ENCODE measurements around the gene MS4A7.
"Not testable (repeated sequence)": the region's sequence is repeated elsewhere in the genome, so short reads cannot be mapped to it uniquely, and the experiment has no call there.

The MS4A7 gene

GRCh38 chr11:60348116-60348515, 30.2 kb upstream of the MS4A7 start:
- Histone ChIP-seq H3K79me2 (ENCODE audit: control insufficient read depth, insufficient read depth, low read length, unreplicated experiment) (no peaks in the 10 kb centered on the region), H3K4me3 (ENCODE audit: low read depth, low read length) (no peak overlapping the region), H3K4me1 (ENCODE audit: control insufficient read depth, insufficient read depth, low read length, unreplicated experiment) (no peaks in the 10 kb centered on the region), H3K27me3 (ENCODE audit: insufficient read depth, low read length) (no peaks in the 10 kb centered on the region), H3K27ac (ENCODE audit: low read depth, low read length) (no peak overlapping the region), H2AFZ (ENCODE audit: low read length, unreplicated experiment) (no peak overlapping the region), H3K36me3 (ENCODE audit: insufficient read depth, low read length) (no peaks in the 10 kb centered on the region)

GRCh38 chr11:60349990-60350389, 28.3 kb upstream of the MS4A7 start:
- Histone ChIP-seq H3K4me1 (ENCODE audit: control insufficient read depth, insufficient read depth, low read length, unreplicated experiment) (no peaks in the 10 kb centered on the region), H2AFZ (ENCODE audit: low read length, unreplicated experiment) (no peak overlapping the region), H3K27ac (ENCODE audit: low read depth, low read length) (no peak overlapping the region), H3K4me3 (ENCODE audit: low read depth, low read length) (no peak overlapping the region), H3K36me3 (ENCODE audit: insufficient read depth, low read length) (no peaks in the 10 kb centered on the region), H3K27me3 (ENCODE audit: insufficient read depth, low read length) (no peaks in the 10 kb centered on the region), H3K79me2 (ENCODE audit: control insufficient read depth, insufficient read depth, low read length, unreplicated experiment) (no peaks in the 10 kb centered on the region)

- no peak overlapping the region for H3K4me3 ChIP-seq (ENCODE audit: low read depth, low read length)
- no peaks in the 10 kb centered on the region for H3K79me2 ChIP-seq (ENCODE audit: control insufficient read depth, insufficient read depth, low read length, unreplicated experiment)
- no peaks in the 10 kb centered on the region for H3K27me3 ChIP-seq (ENCODE audit: insufficient read depth, low read length)
- H2AFZ ChIP-seq (ENCODE audit: low read length, unreplicated experiment): no peak overlapping the region
- no peaks in the 10 kb centered on the region for H3K36me3 ChIP-seq (ENCODE audit: insufficient read depth, low read length)
- no peak overlapping the region for H3K27ac ChIP-seq (ENCODE audit: low read depth, low read length)
- H3K4me1 ChIP-seq (ENCODE audit: control insufficient read depth, insufficient read depth, low read length, unreplicated experiment): no peaks in the 10 kb centered on the region
These were observed 20.6 kb upstream of the MS4A7 start for GRCh38 chr11:60357771-60358170.

DNA sequence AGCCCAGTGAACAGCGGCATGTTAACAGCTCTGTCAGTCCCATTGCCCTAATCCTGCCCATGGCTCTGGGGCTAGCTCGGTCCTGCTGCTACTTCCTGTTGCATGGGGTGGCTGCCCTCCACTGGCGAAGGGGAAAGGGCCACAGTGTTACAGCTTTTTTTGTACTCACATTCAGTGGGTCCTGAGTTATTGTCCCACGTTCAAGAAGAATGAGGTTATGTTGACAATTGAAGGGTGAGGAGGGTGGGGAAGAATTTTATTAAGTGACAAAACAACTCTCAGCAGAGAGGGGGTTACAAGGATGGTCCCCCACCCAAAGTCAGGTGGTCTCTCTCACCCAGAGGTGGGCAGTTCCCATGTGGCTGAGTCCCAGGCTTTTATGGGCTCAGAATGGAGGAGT, 17.7 kb upstream of the MS4A7 start:
- Histone ChIP-seq H3K27ac (ENCODE audit: low read depth, low read length) (no peak overlapping the region), H3K79me2 (ENCODE audit: control insufficient read depth, insufficient read depth, low read length, unreplicated experiment) (no peaks in the 10 kb centered on the region), H3K4me1 (ENCODE audit: control insufficient read depth, insufficient read depth, low read length, unreplicated experiment) (no peaks in the 10 kb centered on the region), H3K36me3 (ENCODE audit: insufficient read depth, low read length) (no peaks in the 10 kb centered on the region), H2AFZ (ENCODE audit: low read length, unreplicated experiment) (no peak overlapping the region), H3K4me3 (ENCODE audit: low read depth, low read length) (no peak overlapping the region), H3K27me3 (ENCODE audit: insufficient read depth, low read length) (peaks cover 2% of the 10 kb centered on the region; the same call in 1 of the 2 replicates)

DNA sequence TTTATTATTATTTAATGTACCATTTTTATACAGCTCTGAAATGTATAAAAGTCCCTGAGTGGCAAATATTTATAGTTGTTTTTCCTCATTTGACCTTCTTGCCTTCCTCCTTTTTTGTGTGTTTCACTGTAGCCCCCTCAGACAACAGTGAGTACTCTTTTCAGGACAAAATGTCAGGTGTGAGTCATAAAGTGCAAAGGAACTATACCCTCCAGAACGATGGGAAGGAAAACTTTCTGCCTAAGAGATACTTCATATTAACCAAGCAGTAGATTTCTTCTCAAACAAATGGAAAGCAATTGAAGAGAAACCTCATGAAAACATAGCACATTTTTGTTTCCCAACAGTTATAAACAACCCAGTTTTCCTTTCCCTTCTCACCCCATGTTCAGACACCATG, 16.1 kb upstream of the MS4A7 start:
- Histone ChIP-seq H3K27ac (ENCODE audit: low read depth, low read length) (no peak overlapping the region), H3K4me1 (ENCODE audit: control insufficient read depth, insufficient read depth, low read length, unreplicated experiment) (no peaks in the 10 kb centered on the region), H2AFZ (ENCODE audit: low read length, unreplicated experiment) (no peak overlapping the region), H3K27me3 (ENCODE audit: insufficient read depth, low read length) (peaks cover 2% of the 10 kb centered on the region; the same call in 1 of the 2 replicates), H3K79me2 (ENCODE audit: control insufficient read depth, insufficient read depth, low read length, unreplicated experiment) (no peaks in the 10 kb centered on the region), H3K4me3 (ENCODE audit: low read depth, low read length) (no peak overlapping the region), H3K36me3 (ENCODE audit: insufficient read depth, low read length) (no peaks in the 10 kb centered on the region)

GRCh38 chr11:60363542-60364470, 14.5 kb upstream of the MS4A7 start:
- Histone ChIP-seq H3K4me1 (ENCODE audit: control insufficient read depth, insufficient read depth, low read length, unreplicated experiment) (no peaks in the 10 kb centered on the region), H3K27me3 (ENCODE audit: insufficient read depth, low read length) (peaks cover 2% of the 10 kb centered on the region; the same call in 1 of the 2 replicates), H3K4me3 (ENCODE audit: low read depth, low read length) (no peak overlapping the region), H3K79me2 (ENCODE audit: control insufficient read depth, insufficient read depth, low read length, unreplicated experiment) (no peaks in the 10 kb centered on the region), H3K36me3 (ENCODE audit: insufficient read depth, low read length) (no peaks in the 10 kb centered on the region), H3K27ac (ENCODE audit: low read depth, low read length) (no peak overlapping the region), H2AFZ (ENCODE audit: low read length, unreplicated experiment) (no peak overlapping the region)

- H3K79me2 ChIP-seq (ENCODE audit: control insufficient read depth, insufficient read depth, low read length, unreplicated experiment); H3K4me3 ChIP-seq (ENCODE audit: low read depth, low read length); H3K36me3 ChIP-seq (ENCODE audit: insufficient read depth, low read length); H3K4me1 ChIP-seq (ENCODE audit: control insufficient read depth, insufficient read depth, low read length, unreplicated experiment); H2AFZ ChIP-seq (ENCODE audit: low read length, unreplicated experiment); H3K27ac ChIP-seq (ENCODE audit: low read depth, low read length); H3K27me3 ChIP-seq (ENCODE audit: insufficient read depth, low read length): not testable (repeated sequence)
These were observed 11.9 kb upstream of the MS4A7 start for GRCh38 chr11:60366262-60366904.

DNA sequence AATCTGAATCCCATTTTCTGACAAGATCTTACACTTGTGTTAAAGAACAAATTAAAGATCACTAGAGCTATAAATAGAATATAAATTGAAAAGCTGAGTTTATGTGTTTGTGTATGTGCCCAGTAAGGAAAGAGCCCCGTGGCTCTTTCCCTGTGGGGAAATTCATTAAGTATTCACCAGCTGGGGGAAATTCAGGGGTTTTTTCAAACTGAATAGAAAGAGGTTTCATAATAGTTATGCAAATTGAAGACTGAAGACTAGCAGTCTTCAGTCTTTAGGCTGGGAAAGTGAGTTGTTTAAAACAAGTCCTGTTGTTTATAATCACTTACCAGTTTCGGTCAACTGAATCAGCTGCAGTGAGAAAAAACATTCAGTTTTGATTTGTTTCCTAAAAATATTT, 11.3 kb upstream of the MS4A7 start:
- no peaks in the 10 kb centered on the region for H3K4me1 ChIP-seq (ENCODE audit: control insufficient read depth, insufficient read depth, low read length, unreplicated experiment)
- peaks cover 2% of the 10 kb centered on the region; the same call in 1 of the 2 replicates for H3K27me3 ChIP-seq (ENCODE audit: insufficient read depth, low read length)
- no peaks in the 10 kb centered on the region for H3K79me2 ChIP-seq (ENCODE audit: control insufficient read depth, insufficient read depth, low read length, unreplicated experiment)
- no peak overlapping the region for H3K27ac ChIP-seq (ENCODE audit: low read depth, low read length)
- no peaks in the 10 kb centered on the region for H3K36me3 ChIP-seq (ENCODE audit: insufficient read depth, low read length)
- no peak overlapping the region for H2AFZ ChIP-seq (ENCODE audit: low read length, unreplicated experiment)
- H3K4me3 ChIP-seq (ENCODE audit: low read depth, low read length): no peak overlapping the region

DNA sequence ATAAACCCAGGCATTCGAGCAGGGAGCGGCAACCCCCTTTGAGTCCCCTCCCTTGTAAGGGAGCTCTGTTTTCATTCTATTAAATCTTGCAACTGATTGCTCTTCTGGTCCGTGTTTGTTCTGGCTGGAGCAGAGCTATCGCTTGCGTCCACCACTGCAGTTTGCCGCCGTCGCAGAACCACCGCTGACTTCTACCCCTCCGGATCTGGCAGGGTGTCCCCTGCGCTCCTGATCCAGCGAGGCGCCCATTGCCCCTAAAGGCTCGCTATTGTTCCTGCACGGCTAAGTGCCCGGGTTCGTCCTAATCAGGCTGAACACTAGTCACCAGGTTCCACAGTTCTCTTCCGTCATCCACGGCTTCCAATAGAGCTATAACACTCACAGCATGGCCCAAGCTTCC, 10.4 kb upstream of the MS4A7 start:
- Histone ChIP-seq H3K27me3 (ENCODE audit: insufficient read depth, low read length) (peaks cover 2% of the 10 kb centered on the region; the same call in 1 of the 2 replicates), H3K79me2 (ENCODE audit: control insufficient read depth, insufficient read depth, low read length, unreplicated experiment) (no peaks in the 10 kb centered on the region), H3K27ac (ENCODE audit: low read depth, low read length) (no peak overlapping the region), H2AFZ (ENCODE audit: low read length, unreplicated experiment) (no peak overlapping the region), H3K4me1 (ENCODE audit: control insufficient read depth, insufficient read depth, low read length, unreplicated experiment) (no peaks in the 10 kb centered on the region), H3K36me3 (ENCODE audit: insufficient read depth, low read length) (no peaks in the 10 kb centered on the region), H3K4me3 (ENCODE audit: low read depth, low read length) (no peak overlapping the region)

DNA sequence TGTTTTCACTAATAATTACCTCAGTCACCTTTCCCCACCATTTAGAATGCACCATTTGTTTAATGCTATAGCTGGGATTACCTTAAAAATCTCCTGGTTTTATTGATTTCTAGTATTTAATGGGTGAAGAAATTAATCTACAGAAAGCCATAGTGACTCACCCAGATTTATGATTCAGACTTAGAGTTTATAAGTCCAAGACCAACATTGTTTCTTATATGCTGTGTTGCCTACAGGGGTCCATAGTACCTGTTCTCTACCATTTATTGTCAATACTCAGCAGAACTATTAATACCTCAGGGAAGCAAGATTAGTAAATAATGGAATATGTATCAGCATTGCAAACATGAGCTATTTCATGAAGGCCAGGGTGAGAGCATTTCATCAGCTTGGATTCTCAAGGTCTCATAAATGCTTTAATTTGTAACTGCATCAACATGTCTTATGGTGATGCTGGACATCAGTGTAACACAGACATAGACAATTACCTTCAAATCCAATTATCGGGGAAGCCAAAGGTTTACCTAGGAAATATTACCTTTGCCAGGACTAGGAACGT, 8.0 kb upstream of the MS4A7 start:
- Histone ChIP-seq H3K27ac (ENCODE audit: low read depth, low read length) (no peak overlapping the region), H3K79me2 (ENCODE audit: control insufficient read depth, insufficient read depth, low read length, unreplicated experiment) (no peaks in the 10 kb centered on the region), H3K27me3 (ENCODE audit: insufficient read depth, low read length) (no peaks in the 10 kb centered on the region), H3K4me3 (ENCODE audit: low read depth, low read length) (no peak overlapping the region), H2AFZ (ENCODE audit: low read length, unreplicated experiment) (no peak overlapping the region), H3K36me3 (ENCODE audit: insufficient read depth, low read length) (no peaks in the 10 kb centered on the region), H3K4me1 (ENCODE audit: control insufficient read depth, insufficient read depth, low read length, unreplicated experiment) (no peaks in the 10 kb centered on the region)

Data from ACC112 (cell line).